Measurements from ENCODE around the gene SPOCK2. TPM values are rescaled to one million over a fixed set of nuclear protein-coding genes. Genes with fewer than 3 reads are reported as not detected.
A peak's percentile ranks its signal among the peaks of the same experiment; 100 is the strongest.

Gene SPOCK2
- total and polyA plus RNA-seq, 2 of the 13 experiments (the other 11 are each of a cell fraction or from before 2014, with no cell fraction given), result 8.6 to 30.6 TPM

- TF ChIP-seq THRA (CRISPR knock-in tag; IDR thresholded peaks at IDR 0.05; ENCODE audit: borderline replicate concordance) (peak; percentile 98), ZNF101 (CRISPR knock-in tag; IDR thresholded peaks at IDR 0.05; ENCODE audit: borderline replicate concordance, low read depth) (peak; percentile 83; the same call in 1 of the 2 replicates), HMGXB4 (CRISPR knock-in tag; IDR thresholded peaks at IDR 0.05; ENCODE audit: borderline replicate concordance in 1 of 2, low read depth in 1 of 2) (peak; percentile 51 to 62; a peak in 2 of 4 replicates), ZNF460 (CRISPR knock-in tag; IDR thresholded peaks at IDR 0.05; ENCODE audit: borderline replicate concordance) (peak; percentile 95), KAT2B (IDR thresholded peaks at IDR 0.05; ENCODE audit: borderline replicate concordance, low read depth, low read length) (no peak), FOXA1 (IDR thresholded peaks at IDR 0.05) (no peak), FOXA1 (CRISPR knock-in tag; IDR thresholded peaks at IDR 0.05) (peak; percentile 89), KLF12 (CRISPR knock-in tag; IDR thresholded peaks at IDR 0.05; ENCODE audit: borderline replicate concordance) (peak; percentile 33; the same call in 1 of the 2 replicates), ARNT2 (CRISPR knock-in tag; IDR thresholded peaks at IDR 0.05; ENCODE audit: low read depth) (peak; percentile 73), ZNF17 (CRISPR knock-in tag; IDR thresholded peaks at IDR 0.05) (no peak), ZNF224 (CRISPR knock-in tag; IDR thresholded peaks at IDR 0.05) (peak; percentile 68; the same call in 1 of the 2 replicates), GATAD1 (CRISPR knock-in tag; IDR thresholded peaks at IDR 0.05) (peak; percentile 72), ZMYM2 (CRISPR knock-in tag; IDR thresholded peaks at IDR 0.05) (peak; percentile 66; the same call in 1 of the 2 replicates), IRX3 (CRISPR knock-in tag; IDR thresholded peaks at IDR 0.05; ENCODE audit: borderline replicate concordance, low read depth) (peak; percentile 91), ZNF784 (CRISPR knock-in tag; IDR thresholded peaks at IDR 0.05; ENCODE audit: borderline replicate concordance) (no peak), PTBP1 (IDR thresholded peaks at IDR 0.05; ENCODE audit: low read depth, low read length, poor library complexity, severe bottlenecking) (no peak), WIZ (CRISPR knock-in tag; IDR thresholded peaks at IDR 0.05) (no peak)
- TF ChIP-seq, protein P1, sequence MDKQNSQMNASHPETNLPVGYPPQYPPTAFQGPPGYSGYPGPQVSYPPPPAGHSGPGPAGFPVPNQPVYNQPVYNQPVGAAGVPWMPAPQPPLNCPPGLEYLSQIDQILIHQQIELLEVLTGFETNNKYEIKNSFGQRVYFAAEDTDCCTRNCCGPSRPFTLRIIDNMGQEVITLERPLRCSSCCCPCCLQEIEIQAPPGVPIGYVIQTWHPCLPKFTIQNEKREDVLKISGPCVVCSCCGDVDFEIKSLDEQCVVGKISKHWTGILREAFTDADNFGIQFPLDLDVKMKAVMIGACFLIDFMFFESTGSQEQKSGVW (CRISPR knock-in tag; IDR thresholded peaks at IDR 0.05; ENCODE audit: borderline replicate concordance), result no peak
- TF ChIP-seq, protein P2, sequence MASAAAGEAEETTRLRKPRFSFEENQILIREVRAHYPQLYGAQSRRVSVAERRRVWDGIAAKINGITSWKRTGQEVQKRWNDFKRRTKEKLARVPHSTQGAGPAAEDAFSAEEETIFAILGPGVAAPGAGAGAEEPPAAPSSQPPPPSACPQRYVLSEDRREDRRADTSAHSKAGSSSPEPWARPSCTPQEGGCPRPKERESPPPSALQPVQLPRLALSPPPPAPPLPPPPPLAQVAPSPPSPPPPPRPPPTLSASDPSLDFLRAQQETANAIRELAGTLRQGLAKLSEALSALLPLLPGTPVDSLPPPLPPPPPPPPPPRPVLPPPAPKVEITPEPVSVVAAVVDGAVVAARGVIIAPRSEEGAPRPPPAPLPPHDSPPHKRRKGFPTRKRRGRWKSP (CRISPR knock-in tag; IDR thresholded peaks at IDR 0.05), result peak; percentile 41; the same call in 1 of the 2 replicates
- TF ChIP-seq, protein P3, sequence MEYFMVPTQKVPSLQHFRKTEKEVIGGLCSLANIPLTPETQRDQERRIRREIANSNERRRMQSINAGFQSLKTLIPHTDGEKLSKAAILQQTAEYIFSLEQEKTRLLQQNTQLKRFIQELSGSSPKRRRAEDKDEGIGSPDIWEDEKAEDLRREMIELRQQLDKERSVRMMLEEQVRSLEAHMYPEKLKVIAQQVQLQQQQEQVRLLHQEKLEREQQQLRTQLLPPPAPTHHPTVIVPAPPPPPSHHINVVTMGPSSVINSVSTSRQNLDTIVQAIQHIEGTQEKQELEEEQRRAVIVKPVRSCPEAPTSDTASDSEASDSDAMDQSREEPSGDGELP (IDR thresholded peaks at IDR 0.05; ENCODE audit: borderline replicate concordance, low read depth), result peak; percentile 51; the same call in 1 of the 2 replicates
These were observed 57.4 kb downstream of the SPOCK2 start (continued) for GRCh38 chr10:72030762-72031543.

Measured in HepG2 (cell line).